Measurements from ENCODE around the gene NDUFA8.

Gene NDUFA8

GRCh38 chr9:122197426-122197825 lies 37.8 kb upstream of the NDUFA8 start:
- peaks cover 3% of the 10 kb centered on the region for H3K4me1 ChIP-seq (ENCODE audit: control insufficient read depth, insufficient read depth, low read length, poor library complexity, severe bottlenecking)
- H3K4me3 ChIP-seq (ENCODE audit: extremely low read depth, insufficient read depth, low read length, poor library complexity, severe bottlenecking): no peak overlapping the region
- H3K27ac ChIP-seq (ENCODE audit: low read depth, low read length, severe bottlenecking): no peak overlapping the region
- WGBS, 2 experiments (ENCODE audit: insufficient coverage in 2 of 2): 72 to 76% methylated on average over 6 to 7 of the region's 7 CpGs
- H3K9me3 ChIP-seq (ENCODE audit: control insufficient read depth, low read length): no peaks in the 10 kb centered on the region
- no peaks in the 10 kb centered on the region for H3K36me3 ChIP-seq (ENCODE audit: control insufficient read depth, insufficient read depth, low read length)

- Histone ChIP-seq H3K4me3 (ENCODE audit: extremely low read depth, insufficient read depth, low read length, poor library complexity, severe bottlenecking) (no peak overlapping the region), H3K27ac (ENCODE audit: low read depth, low read length, severe bottlenecking) (no peak overlapping the region), H3K9me3 (ENCODE audit: control insufficient read depth, low read length) (no peaks in the 10 kb centered on the region), H3K36me3 (ENCODE audit: control insufficient read depth, insufficient read depth, low read length) (no peaks in the 10 kb centered on the region), H3K4me1 (ENCODE audit: control insufficient read depth, insufficient read depth, low read length, poor library complexity, severe bottlenecking) (no peaks in the 10 kb centered on the region)
- 87% methylated on average over 2 of the region's 4 CpGs; no CpG with 5 or more reads in 1 of the 2 experiments for WGBS, 2 experiments (ENCODE audit: insufficient coverage in 2 of 2)
Observed at GRCh38 chr9:122195875-122196274, 36.3 kb upstream of the NDUFA8 start.

GRCh38 chr9:122193651-122194050 lies 34.1 kb upstream of the NDUFA8 start:
- Histone ChIP-seq H3K4me3 (ENCODE audit: extremely low read depth, insufficient read depth, low read length, poor library complexity, severe bottlenecking) (no peak overlapping the region), H3K9me3 (ENCODE audit: control insufficient read depth, low read length) (no peaks in the 10 kb centered on the region)

GRCh38 chr9:122192914-122193525 lies 33.4 kb upstream of the NDUFA8 start:
- no peaks in the 10 kb centered on the region for H3K36me3 ChIP-seq (ENCODE audit: control insufficient read depth, insufficient read depth, low read length)
- no peaks in the 10 kb centered on the region for H3K9me3 ChIP-seq (ENCODE audit: control insufficient read depth, low read length)
- WGBS, 2 experiments (ENCODE audit: insufficient coverage in 2 of 2): 67 to 88% methylated on average over 1 to 8 of the region's 16 CpGs
- H3K4me3 ChIP-seq (ENCODE audit: extremely low read depth, insufficient read depth, low read length, poor library complexity, severe bottlenecking): no peak overlapping the region
- no peaks in the 10 kb centered on the region for H3K4me1 ChIP-seq (ENCODE audit: control insufficient read depth, insufficient read depth, low read length, poor library complexity, severe bottlenecking)
- H3K27ac ChIP-seq (ENCODE audit: low read depth, low read length, severe bottlenecking): no peak overlapping the region

More at GRCh38 chr9:122193651-122194050, 34.1 kb upstream of the NDUFA8 start:
- 82 to 87% methylated on average over 6 of the region's 6 CpGs for WGBS, 2 experiments (ENCODE audit: insufficient coverage in 2 of 2)
- Histone ChIP-seq H3K36me3 (ENCODE audit: control insufficient read depth, insufficient read depth, low read length) (no peaks in the 10 kb centered on the region), H3K27ac (ENCODE audit: low read depth, low read length, severe bottlenecking) (no peak overlapping the region), H3K4me1 (ENCODE audit: control insufficient read depth, insufficient read depth, low read length, poor library complexity, severe bottlenecking) (no peaks in the 10 kb centered on the region)

- no peak overlapping the region for H3K27ac ChIP-seq (ENCODE audit: low read depth, low read length, severe bottlenecking)
- 87 to 88% methylated on average over 2 to 5 of the region's 5 CpGs for WGBS, 2 experiments (ENCODE audit: insufficient coverage in 2 of 2)
- H3K4me3 ChIP-seq (ENCODE audit: extremely low read depth, insufficient read depth, low read length, poor library complexity, severe bottlenecking): no peak overlapping the region
- no peaks in the 10 kb centered on the region for H3K9me3 ChIP-seq (ENCODE audit: control insufficient read depth, low read length)
- H3K36me3 ChIP-seq (ENCODE audit: control insufficient read depth, insufficient read depth, low read length): no peaks in the 10 kb centered on the region
- H3K4me1 ChIP-seq (ENCODE audit: control insufficient read depth, insufficient read depth, low read length, poor library complexity, severe bottlenecking): no peaks in the 10 kb centered on the region
Observed at GRCh38 chr9:122192261-122192875, 32.8 kb upstream of the NDUFA8 start.

GRCh38 chr9:122191584-122191983 lies 32.0 kb upstream of the NDUFA8 start:
- Histone ChIP-seq H3K9me3 (ENCODE audit: control insufficient read depth, low read length) (no peaks in the 10 kb centered on the region), H3K27ac (ENCODE audit: low read depth, low read length, severe bottlenecking) (no peak overlapping the region), H3K36me3 (ENCODE audit: control insufficient read depth, insufficient read depth, low read length) (no peaks in the 10 kb centered on the region), H3K4me1 (ENCODE audit: control insufficient read depth, insufficient read depth, low read length, poor library complexity, severe bottlenecking) (no peaks in the 10 kb centered on the region), H3K4me3 (ENCODE audit: extremely low read depth, insufficient read depth, low read length, poor library complexity, severe bottlenecking) (no peak overlapping the region)
- WGBS, 2 experiments (ENCODE audit: insufficient coverage in 2 of 2): 87 to 91% methylated on average over 6 to 11 of the region's 11 CpGs

GRCh38 chr9:122190597-122191381 lies 31.2 kb upstream of the NDUFA8 start:
- Histone ChIP-seq H3K4me3 (ENCODE audit: extremely low read depth, insufficient read depth, low read length, poor library complexity, severe bottlenecking) (no peak overlapping the region), H3K36me3 (ENCODE audit: control insufficient read depth, insufficient read depth, low read length) (no peaks in the 10 kb centered on the region), H3K9me3 (ENCODE audit: control insufficient read depth, low read length) (no peaks in the 10 kb centered on the region), H3K27ac (ENCODE audit: low read depth, low read length, severe bottlenecking) (no peak overlapping the region), H3K4me1 (ENCODE audit: control insufficient read depth, insufficient read depth, low read length, poor library complexity, severe bottlenecking) (no peaks in the 10 kb centered on the region)
- 94 to 95% methylated on average over 8 to 10 of the region's 12 CpGs for WGBS, 2 experiments (ENCODE audit: insufficient coverage in 2 of 2)

- Histone ChIP-seq H3K4me1 (ENCODE audit: control insufficient read depth, insufficient read depth, low read length, poor library complexity, severe bottlenecking) (no peaks in the 10 kb centered on the region), H3K27ac (ENCODE audit: low read depth, low read length, severe bottlenecking) (no peak overlapping the region), H3K36me3 (ENCODE audit: control insufficient read depth, insufficient read depth, low read length) (no peaks in the 10 kb centered on the region), H3K4me3 (ENCODE audit: extremely low read depth, insufficient read depth, low read length, poor library complexity, severe bottlenecking) (no peak overlapping the region), H3K9me3 (ENCODE audit: control insufficient read depth, low read length) (no peaks in the 10 kb centered on the region)
- 85 to 100% methylated on average over 2 to 3 of the region's 6 CpGs for WGBS, 2 experiments (ENCODE audit: insufficient coverage in 2 of 2)
Observed at GRCh38 chr9:122188369-122188768, 28.8 kb upstream of the NDUFA8 start.

GRCh38 chr9:122186777-122187470 lies 27.3 kb upstream of the NDUFA8 start:
- Histone ChIP-seq H3K27ac (ENCODE audit: low read depth, low read length, severe bottlenecking) (no peak overlapping the region), H3K36me3 (ENCODE audit: control insufficient read depth, insufficient read depth, low read length) (no peaks in the 10 kb centered on the region), H3K9me3 (ENCODE audit: control insufficient read depth, low read length) (no peaks in the 10 kb centered on the region), H3K4me3 (ENCODE audit: extremely low read depth, insufficient read depth, low read length, poor library complexity, severe bottlenecking) (no peak overlapping the region), H3K4me1 (ENCODE audit: control insufficient read depth, insufficient read depth, low read length, poor library complexity, severe bottlenecking) (no peaks in the 10 kb centered on the region)
- 83 to 91% methylated on average over 6 to 8 of the region's 8 CpGs for WGBS, 2 experiments (ENCODE audit: insufficient coverage in 2 of 2)

- H3K4me3 ChIP-seq (ENCODE audit: extremely low read depth, insufficient read depth, low read length, poor library complexity, severe bottlenecking): no peak overlapping the region
- H3K36me3 ChIP-seq (ENCODE audit: control insufficient read depth, insufficient read depth, low read length): no peaks in the 10 kb centered on the region
- 74 to 83% methylated on average over 4 to 5 of the region's 5 CpGs for WGBS, 2 experiments (ENCODE audit: insufficient coverage in 2 of 2)
- H3K4me1 ChIP-seq (ENCODE audit: control insufficient read depth, insufficient read depth, low read length, poor library complexity, severe bottlenecking): no peaks in the 10 kb centered on the region
- no peak overlapping the region for H3K27ac ChIP-seq (ENCODE audit: low read depth, low read length, severe bottlenecking)
- H3K9me3 ChIP-seq (ENCODE audit: control insufficient read depth, low read length): no peaks in the 10 kb centered on the region
Observed at GRCh38 chr9:122186301-122186700, 26.7 kb upstream of the NDUFA8 start.

Measured in mesodermal cell (in vitro differentiated cells).